HepG2 (cell line): Measurements from ENCODE around the gene SLC1A6. TPM values are rescaled to one million over a fixed set of nuclear protein-coding genes. Genes with fewer than 3 reads are reported as not detected.

Source experiments
- ATAC-seq: fragments of 200-7000 bp; cut with Tn5 transposase; 3 replicates; pipeline ENCODE4 v1.9.1; 2020; ENCODE audit warnings: mild to moderate bottlenecking, moderate library complexity
- BruUV-seq: library from RNA; stranded (reverse); fragments of 400-500 nt; replicated peaks from 2 replicates; lab custom pipeline; 2021; lab: Mats Ljungman, UMichigan
- CTCF ChIA-PET: fragments of 300-600 bp; formaldehyde crosslinking; extraction: SDS; loops from one replicate; lab custom pipeline; 2021; ENCODE audit warnings: low total read pairs, inconsistent platforms, low intra/inter-chr PET ratio; lab: Yijun Ruan, JAX
- POLR2A ChIA-PET: fragments of 350-600 bp; sonication (Branson Sonifier 250); formaldehyde crosslinking; loops from one replicate; lab custom pipeline; 2020; ENCODE audit warnings: antibody characterized with exemption, inconsistent platforms; lab: Yijun Ruan, JAX
- DNase-seq: peaks from one replicate; pipeline ENCODE4 v3.0.0-alpha.2; 2015; ENCODE audit warnings: low spot score
- FAIRE-seq: peaks from 3 replicates; lab custom pipeline; 2011; peaks lifted over from hg19 to GRCh38; lab: Jason Lieb, UNC
- H2AFZ ChIP-seq: one replicate; pipeline ENCODE4 v1.6.1; 2011; ENCODE audit warnings: low read length, inconsistent platforms
- H3K27ac ChIP-seq: fragments of 300-600 bp; 3 replicates; pipeline ENCODE4 v1.8.0; 2011; ENCODE audit warnings: mixed run types, mild to moderate bottlenecking, mixed read lengths, low read length, inconsistent platforms; ENCODE audit not compliant: insufficient read depth; ENCODE audit errors: extremely low read length
- H3K27me3 ChIP-seq, 2 experiments: fragments of 200-600 bp in 1 of 2; 2 replicates in 1 of 2; 3 replicates in 1 of 2; pipeline versions ENCODE4 v1.6.0 to v1.8.0; 2011; ENCODE audit warnings: low read length in 2 of 2, mild to moderate bottlenecking in 2 of 2, moderate library complexity in 2 of 2, inconsistent platforms in 1 of 2; ENCODE audit not compliant: insufficient read depth in 2 of 2, control insufficient read depth in 1 of 2
- H3K36me3 ChIP-seq, 2 experiments: fragments of 200-600 bp in 1 of 2; replicated peaks in 1 of 2; 2 replicates in 1 of 2; 3 replicates in 1 of 2; pipeline versions ENCODE4 v1.5.1 to v1.8.0; 2011; ENCODE audit warnings: low read length in 2 of 2, inconsistent platforms in 1 of 2; ENCODE audit not compliant: insufficient read depth in 2 of 2, control insufficient read depth in 1 of 2
- H3K4me1 ChIP-seq: 2 replicates; pipeline ENCODE4 v1.5.1; 2012; ENCODE audit warnings: low read length, inconsistent platforms; ENCODE audit not compliant: insufficient read depth
- H3K4me2 ChIP-seq: 2 replicates; pipeline ENCODE4 v1.6.0; 2011; ENCODE audit warnings: low read depth, low read length, inconsistent platforms
- H3K4me3 ChIP-seq, 3 experiments: fragments of 200-600 bp in 1 of 3; sonication (generic), shearing (Covaris generic) in 1 of 3; replicated peaks in 1 of 3; 2 replicates each; pipeline ENCODE4 v1.5.1; 2011 to 2016; ENCODE audit warnings: low read length in 3 of 3, inconsistent platforms in 2 of 3, low read depth in 2 of 3, mild to moderate bottlenecking in 2 of 3, control low read depth in 1 of 3, mixed read lengths in 1 of 3; ENCODE audit not compliant: insufficient read depth in 1 of 3
- H3K79me2 ChIP-seq: one replicate; pipeline ENCODE4 v1.6.1; 2011; ENCODE audit warnings: low read length, inconsistent platforms; ENCODE audit not compliant: insufficient read depth
- H3K9ac ChIP-seq: 2 replicates; pipeline ENCODE4 v1.6.0; 2011; ENCODE audit warnings: mild to moderate bottlenecking, low read depth, low read length, inconsistent platforms; ENCODE audit not compliant: insufficient read depth
- H3K9me3 ChIP-seq: 2 replicates; pipeline ENCODE4 v1.5.1; 2012; ENCODE audit warnings: mild to moderate bottlenecking, low read length
- H4K20me1 ChIP-seq: 2 replicates; pipeline ENCODE4 v1.6.0; 2011; ENCODE audit warnings: inconsistent platforms, mild to moderate bottlenecking, low read length, moderate library complexity; ENCODE audit not compliant: insufficient read depth
- BORCS8-MEF2B ChIP-seq: sonication (generic); formaldehyde crosslinking; IDR thresholded peaks from 2 replicates; pipeline ENCODE4 v1.8.0; 2022; ENCODE audit warnings: mild to moderate bottlenecking, missing genetic modification reagents
- EED ChIP-seq: sonication (generic); formaldehyde crosslinking; IDR thresholded peaks from 2 replicates; pipeline ENCODE4 v1.5.0; 2020; ENCODE audit warnings: mild to moderate bottlenecking, missing genetic modification reagents
- GATAD2A ChIP-seq: IDR thresholded peaks from 2 replicates; pipeline ENCODE4 v1.6.1; 2016
- HES4 ChIP-seq: sonication (generic); formaldehyde crosslinking; IDR thresholded peaks from 2 replicates; pipeline ENCODE4 v1.9.0; 2021; ENCODE audit warnings: mild to moderate bottlenecking, missing genetic modification reagents, borderline replicate concordance
- HNF4A ChIP-seq: sonication (generic); formaldehyde crosslinking; IDR thresholded peaks from 2 replicates; pipeline ENCODE4 v1.4.0; 2020; ENCODE audit warnings: missing genetic modification reagents
- NFE2 ChIP-seq: sonication (generic); formaldehyde crosslinking; IDR thresholded peaks from 2 replicates; pipeline ENCODE4 v1.4.0; 2020; ENCODE audit warnings: missing genetic modification reagents
- SATB2 ChIP-seq: sonication (generic); formaldehyde crosslinking; IDR thresholded peaks from 2 replicates; pipeline ENCODE4 v1.5.0; 2020; ENCODE audit warnings: missing genetic modification reagents
- ZMAT3 ChIP-seq: sonication (generic); formaldehyde crosslinking; conservative IDR thresholded peaks from 2 replicates; pipeline ENCODE4 v1.7.0; 2021; ENCODE audit warnings: missing genetic modification reagents
- ZNF207 ChIP-seq: fragments of 450-650 bp; IDR thresholded peaks from 2 replicates; pipeline ENCODE4 v1.6.1; 2016; ENCODE audit warnings: antibody characterized with exemption, borderline replicate concordance
- ZNF280D ChIP-seq: sonication (generic); formaldehyde crosslinking; IDR thresholded peaks from 2 replicates; pipeline ENCODE4 v1.5.1; 2020; ENCODE audit warnings: mild to moderate bottlenecking, missing genetic modification reagents
- ZNF816 ChIP-seq: sonication (generic); formaldehyde crosslinking; IDR thresholded peaks from 2 replicates; pipeline ENCODE4 v1.8.0; 2022; ENCODE audit warnings: missing genetic modification reagents, mild to moderate bottlenecking, borderline replicate concordance
- WGBS: methylation state at CpG from one replicate; pipeline ENCODE4 v1.1.6; 2017; ENCODE audit warnings: low lambda C conversion rate; 5-methylcytosine and 5-hydroxymethylcytosine counted together
- in situ Hi-C: cut with HindIII; loops from 2 replicates; pipeline ENCODE4 v1.10.0; 2017; ENCODE audit warnings: low pct_unique_long_range_greater_than_20kb; ENCODE audit not compliant: extremely low pct_ligation_motif_present
- intact Hi-C: fragments of 100-400 bp; cut with micrococcal nuclease; formaldehyde crosslinking; loops from one replicate; pipeline ENCODE4 v1.10.0; 2022; ENCODE audit not compliant: unreplicated experiment
- polyA plus RNA-seq, 8 experiments: library from polyadenylated mRNA; depleted of rRNA in 3 of 8; stranded (reverse) in 7 of 8; unstranded in 1 of 8; fragments of >200 nt; fragmentation: Illumina TruSeq in 4 of 8; extraction: Trizol in 4 of 8; gene quantifications; 2 replicates each; pipeline versions ENCODE4 v1.2.1 to v1.2.3, GENCODE V29; 2011 to 2016; ENCODE audit warnings: low read depth in 4 of 8, missing spikeins in 1 of 8, mixed read lengths in 1 of 8; ENCODE audit not compliant: insufficient read depth in 1 of 8
- total RNA-seq, 5 experiments: library from RNA; depleted of rRNA; stranded (reverse); fragments of >200 nt; fragmentation: Illumina TruSeq; extraction: Trizol; gene quantifications; 2 replicates each; pipeline ENCODE4 v1.2.3, GENCODE V29; 2016; ENCODE audit warnings: low read depth in 1 of 5
- TF ChIP-seq, protein P1 (sequence below): sonication (generic); formaldehyde crosslinking; IDR thresholded peaks from 2 replicates; pipeline ENCODE4 v1.5.0; 2020; ENCODE audit warnings: missing genetic modification reagents
- TF ChIP-seq, protein P2 (sequence below), 2 experiments: sonication (generic) in 1 of 2; formaldehyde crosslinking in 1 of 2; IDR thresholded peaks; 2 replicates each; pipeline versions ENCODE4 v1.5.1 to v1.6.1; 2011 to 2020; ENCODE audit warnings: borderline replicate concordance in 1 of 2, low read depth in 1 of 2, low read length in 1 of 2, mild to moderate bottlenecking in 1 of 2, missing genetic modification reagents in 1 of 2, moderate library complexity in 1 of 2

Gene SLC1A6
- total and polyA plus RNA-seq, 2 of the 13 experiments (the other 11 are each of a cell fraction or from before 2014, with no cell fraction given), result not detected

- TF ChIP-seq, protein P1, sequence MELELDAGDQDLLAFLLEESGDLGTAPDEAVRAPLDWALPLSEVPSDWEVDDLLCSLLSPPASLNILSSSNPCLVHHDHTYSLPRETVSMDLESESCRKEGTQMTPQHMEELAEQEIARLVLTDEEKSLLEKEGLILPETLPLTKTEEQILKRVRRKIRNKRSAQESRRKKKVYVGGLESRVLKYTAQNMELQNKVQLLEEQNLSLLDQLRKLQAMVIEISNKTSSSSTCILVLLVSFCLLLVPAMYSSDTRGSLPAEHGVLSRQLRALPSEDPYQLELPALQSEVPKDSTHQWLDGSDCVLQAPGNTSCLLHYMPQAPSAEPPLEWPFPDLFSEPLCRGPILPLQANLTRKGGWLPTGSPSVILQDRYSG, result no peak
- TF ChIP-seq GATAD2A (CRISPR knock-in tag) (no peak), ZNF280D (no peak), HNF4A (CRISPR knock-in tag) (no peak), ZMAT3 (CRISPR knock-in tag) (no peak), ZNF207 (no peak), NFE2 (CRISPR knock-in tag) (no peak), ZNF816 (CRISPR knock-in tag) (no peak), BORCS8-MEF2B (no peak), SATB2 (no peak), HES4 (CRISPR knock-in tag) (no peak), EED (CRISPR knock-in tag) (no peak)
- TF ChIP-seq, protein P2, sequence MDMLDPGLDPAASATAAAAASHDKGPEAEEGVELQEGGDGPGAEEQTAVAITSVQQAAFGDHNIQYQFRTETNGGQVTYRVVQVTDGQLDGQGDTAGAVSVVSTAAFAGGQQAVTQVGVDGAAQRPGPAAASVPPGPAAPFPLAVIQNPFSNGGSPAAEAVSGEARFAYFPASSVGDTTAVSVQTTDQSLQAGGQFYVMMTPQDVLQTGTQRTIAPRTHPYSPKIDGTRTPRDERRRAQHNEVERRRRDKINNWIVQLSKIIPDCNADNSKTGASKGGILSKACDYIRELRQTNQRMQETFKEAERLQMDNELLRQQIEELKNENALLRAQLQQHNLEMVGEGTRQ (IDR thresholded peaks at IDR 0.05; ENCODE audit: low read depth, low read length), result no peak
- TF ChIP-seq, protein P2 (CRISPR knock-in tag; IDR thresholded peaks at IDR 0.05; ENCODE audit: borderline replicate concordance), result no peak
- intact Hi-C loops, result no loop called here
- Histone ChIP-seq H3K9ac (no peak overlapping the region), H3K79me2 (no peaks in the 10 kb centered on the region), H3K27me3 (0 out of 5 replicates have a peak, but pooled peaks cover 0 to 4% of the 10 kb centered on the region in 2 experiments), H3K27ac (no peak overlapping the region), H3K36me3 (no peaks in the 10 kb centered on the region), H4K20me1 (no peaks in the 10 kb centered on the region), H3K4me3 (no peak overlapping the region), H2AFZ (no peak overlapping the region), H3K9me3 (0 out of 2 replicates have a peak, but pooled peaks cover 4% of the 10 kb centered on the region), H3K4me2 (no peak overlapping the region), H3K4me1 (no peaks in the 10 kb centered on the region)
- no peak for ATAC-seq
- FAIRE-seq, result no peak
- in situ Hi-C loops, result no loop called here
- DNase-seq, result no peak
- WGBS, result 55% methylated on average over 23 of the region's 24 CpGs
- no TSS peak for BruUV-seq
- POLR2A ChIA-PET, result no interaction called here
- CTCF ChIA-PET, result no interaction called here
These were observed 25.5 kb downstream of the SLC1A6 start for GRCh38 chr19:14954071-14954655.
